PC-3 (cell line): ENCODE data around the gene FAM9C.

Experiments
- CTCF ChIP-seq: fragments of 300-600 bp; sonication (generic); conservative IDR thresholded peaks from 2 replicates; pipeline ENCODE4 v1.5.1; 2017; ENCODE audit warnings: antibody characterized with exemption, low read depth, mild to moderate bottlenecking, low read length
- EZH2 ChIP-seq: fragments of 300-600 bp; sonication (generic); IDR thresholded peaks from one replicate; pipeline ENCODE4 v1.6.1; 2017; ENCODE audit warnings: antibody characterized with exemption, mild to moderate bottlenecking, low read length; ENCODE audit not compliant: unreplicated experiment
- EZH2phosphoT487 ChIP-seq: fragments of 300-600 bp; sonication (generic); IDR thresholded peaks from 2 replicates; pipeline ENCODE4 v1.6.1; 2018; ENCODE audit warnings: mild to moderate bottlenecking, antibody characterized with exemption, low read length, borderline replicate concordance

GRCh38 chrX:13022926-13023325, 21.5 kb downstream of the FAM9C start:
- TF ChIP-seq CTCF (no peak), EZH2 (no peak), EZH2phosphoT487 (no peak)
